Mucosa of gallbladder (tissue), 1 donor: ENCODE data around the gene RBM14. TPM values are rescaled to one million over a fixed set of nuclear protein-coding genes. Genes with fewer than 3 reads are reported as not detected.
"Not testable (repeated sequence)": the region's sequence is repeated elsewhere in the genome, so short reads cannot be mapped to it uniquely, and the experiment has no call there.

ENCODE experiments used
- DNase-seq: peaks from one replicate; pipeline ENCODE4 v3.0.0-alpha.2; 2020; ENCODE audit warnings: low spot score
- total RNA-seq: library from RNA; stranded (reverse); gene quantifications from one replicate; pipeline ENCODE4 v1.2.1, GENCODE V29; 2021
- donor health status: DM: no; HTN: no; CAD: no.

The RBM14 gene
- total RNA-seq, 1 donor from 2014 or later, result 84.5 TPM

DNA sequence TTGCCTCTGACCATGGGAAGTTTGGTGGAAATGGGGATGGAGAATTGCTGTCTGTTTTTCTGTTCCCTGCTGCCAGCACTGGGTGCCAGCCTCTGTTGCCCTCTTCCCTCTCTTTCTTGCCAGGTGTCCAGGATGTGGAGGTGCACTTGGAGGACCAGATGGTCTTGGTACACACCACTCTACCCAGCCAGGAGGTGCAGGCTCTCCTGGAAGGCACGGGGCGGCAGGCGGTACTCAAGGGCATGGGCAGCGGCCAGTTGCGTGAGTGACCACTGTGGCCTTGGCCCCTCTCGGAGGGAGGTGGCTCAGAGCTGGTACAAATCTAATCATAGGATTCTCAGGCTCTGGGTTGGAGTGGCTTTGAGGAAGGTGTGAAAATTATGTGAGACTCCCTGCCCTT, 17.4 kb upstream of the RBM14 start:
- DNase-seq, result no peak

DNA sequence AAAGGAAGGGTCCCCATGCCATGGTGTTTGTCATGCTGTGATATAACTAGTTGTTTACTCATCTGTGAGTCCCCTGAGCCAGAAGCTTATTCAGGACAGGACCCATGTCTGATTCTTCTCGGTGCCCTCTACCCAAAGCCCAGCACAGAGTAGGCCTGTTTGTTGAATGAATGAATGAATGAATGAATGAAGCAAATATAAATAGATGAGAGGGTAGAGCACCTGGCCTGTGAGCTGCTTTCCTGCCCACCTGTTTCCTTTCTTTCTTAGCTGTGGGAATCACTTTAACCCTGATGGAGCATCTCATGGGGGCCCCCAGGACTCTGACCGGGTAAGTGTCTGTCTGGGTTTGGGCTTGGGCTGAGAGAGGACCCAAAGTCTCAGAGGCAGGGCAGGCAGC, 16.2 kb upstream of the RBM14 start:
- no peak for DNase-seq

DNA sequence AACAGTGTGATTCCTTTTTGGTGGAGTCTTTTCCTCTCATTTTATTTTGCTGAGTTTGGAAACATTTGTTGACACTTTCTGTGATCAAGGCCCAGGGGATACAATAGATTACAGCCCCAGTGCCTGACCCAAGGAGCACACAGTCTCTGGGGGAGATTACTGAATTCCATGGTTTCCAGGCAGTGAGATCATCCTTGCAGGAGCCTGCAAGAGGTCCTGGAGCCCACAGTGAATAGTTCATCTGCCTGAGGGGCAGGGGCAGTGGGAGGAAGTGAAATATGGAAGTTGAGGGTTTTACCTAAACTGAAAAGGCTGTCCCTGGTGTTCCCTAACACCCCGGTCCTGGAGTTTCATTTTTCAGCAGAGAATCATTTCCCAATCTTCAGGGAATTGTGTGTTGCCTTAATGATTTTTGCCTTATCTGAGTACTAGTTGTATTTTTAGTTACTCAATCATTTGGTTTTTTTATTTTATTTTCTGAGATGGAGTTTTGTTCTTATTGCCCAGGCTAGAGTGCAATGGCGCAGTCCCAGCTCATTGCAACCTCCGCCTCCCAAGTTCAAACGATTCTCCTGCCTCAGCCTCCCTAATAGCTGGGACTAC, 15.7 kb upstream of the RBM14 start:
- no peak for DNase-seq

DNA sequence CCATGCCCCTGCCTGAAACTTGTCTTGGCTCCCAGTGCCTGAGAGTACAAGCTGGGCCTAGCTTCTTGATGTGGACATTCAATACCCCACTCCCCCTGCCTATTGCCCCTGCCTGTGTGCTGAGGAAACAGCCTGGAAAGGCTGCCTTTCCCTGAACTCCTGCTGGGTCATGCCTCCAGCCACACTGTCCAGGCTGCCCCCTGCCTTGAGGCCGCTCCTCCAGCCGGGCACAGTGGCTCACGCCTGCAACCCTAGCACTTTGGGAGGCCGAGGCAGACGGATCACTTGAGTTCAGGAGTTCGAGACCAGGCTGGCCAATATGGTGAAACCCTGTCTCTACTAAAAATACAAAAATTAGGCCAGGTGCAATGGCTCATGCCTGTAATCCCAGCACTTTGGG, 13.4 kb upstream of the RBM14 start:
- DNase-seq, result no peak

DNA sequence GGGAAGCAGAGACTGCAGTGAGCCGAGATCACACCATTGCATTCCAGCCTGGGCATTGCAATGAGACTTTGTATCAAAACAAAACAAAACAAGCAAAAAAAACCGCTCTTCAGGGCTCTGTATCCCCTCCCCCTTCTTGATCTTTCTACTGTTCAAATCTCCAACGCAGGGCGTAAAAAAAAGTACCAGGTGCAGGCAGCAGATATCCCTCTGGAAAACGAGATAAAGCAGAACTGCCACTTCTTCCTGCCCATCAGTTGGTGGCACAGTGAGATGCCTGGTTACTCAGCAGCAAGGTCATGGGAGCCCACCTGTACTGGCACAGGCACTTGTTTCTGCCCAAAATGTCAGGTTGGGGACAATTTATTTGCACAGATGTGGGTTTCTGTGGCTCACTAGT, 12.3 kb upstream of the RBM14 start:
- DNase-seq, result no peak

DNA sequence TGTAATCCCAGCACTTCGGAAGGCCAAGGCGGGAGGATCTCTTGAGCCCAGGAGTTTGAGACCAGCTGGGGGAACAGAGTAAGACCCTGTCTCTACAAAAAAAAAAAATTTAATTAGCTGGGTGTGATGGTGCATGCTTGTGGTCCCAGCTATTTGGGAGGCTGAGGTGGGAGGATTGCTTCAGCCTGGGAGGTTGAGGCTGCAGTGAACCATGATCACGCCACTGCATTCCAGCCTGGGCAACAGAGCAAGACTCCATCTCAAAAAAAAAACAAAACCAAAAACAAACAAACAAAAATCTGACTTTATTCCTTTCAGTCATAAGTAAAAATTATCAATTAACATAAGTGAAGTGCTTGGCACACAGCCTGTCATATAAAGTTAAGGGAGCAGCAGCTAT, 9.8 kb upstream of the RBM14 start:
- not testable (repeated sequence) for DNase-seq

DNA sequence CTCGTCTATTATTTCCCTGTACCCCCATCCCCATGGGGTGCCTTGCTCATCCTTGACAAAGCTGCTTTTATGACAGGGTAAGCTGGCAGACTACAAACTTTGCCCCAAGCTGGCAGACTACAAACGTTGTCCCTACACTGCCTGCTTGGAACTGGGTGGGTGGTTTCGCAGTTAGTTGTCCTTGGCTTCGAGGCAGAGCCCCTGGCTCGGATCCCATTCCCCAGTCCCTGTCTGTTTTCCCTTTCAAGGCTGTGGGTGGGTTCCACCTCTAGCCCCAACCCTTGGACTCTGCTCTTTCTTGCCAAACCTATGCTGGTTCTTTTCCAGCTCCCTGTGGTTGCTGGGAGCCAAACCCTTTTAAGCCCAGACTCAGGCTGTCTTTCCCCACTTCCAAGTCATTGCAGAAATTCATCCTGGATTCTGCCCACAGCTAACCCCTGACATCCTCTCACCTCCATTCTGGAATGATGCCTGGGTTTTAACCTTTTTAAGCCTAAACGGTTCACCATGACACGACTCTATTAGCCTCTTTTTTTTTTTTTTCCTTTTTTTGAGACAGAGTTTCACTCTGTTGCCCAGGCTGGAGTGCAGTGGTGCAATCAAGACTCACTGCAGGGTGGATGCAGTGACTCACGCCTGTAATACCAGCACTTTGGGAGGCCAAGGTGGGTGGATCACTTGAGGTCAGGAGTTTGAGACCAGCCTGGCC, 9.2 kb upstream of the RBM14 start:
- DNase-seq, result peak; percentile 89

DNA sequence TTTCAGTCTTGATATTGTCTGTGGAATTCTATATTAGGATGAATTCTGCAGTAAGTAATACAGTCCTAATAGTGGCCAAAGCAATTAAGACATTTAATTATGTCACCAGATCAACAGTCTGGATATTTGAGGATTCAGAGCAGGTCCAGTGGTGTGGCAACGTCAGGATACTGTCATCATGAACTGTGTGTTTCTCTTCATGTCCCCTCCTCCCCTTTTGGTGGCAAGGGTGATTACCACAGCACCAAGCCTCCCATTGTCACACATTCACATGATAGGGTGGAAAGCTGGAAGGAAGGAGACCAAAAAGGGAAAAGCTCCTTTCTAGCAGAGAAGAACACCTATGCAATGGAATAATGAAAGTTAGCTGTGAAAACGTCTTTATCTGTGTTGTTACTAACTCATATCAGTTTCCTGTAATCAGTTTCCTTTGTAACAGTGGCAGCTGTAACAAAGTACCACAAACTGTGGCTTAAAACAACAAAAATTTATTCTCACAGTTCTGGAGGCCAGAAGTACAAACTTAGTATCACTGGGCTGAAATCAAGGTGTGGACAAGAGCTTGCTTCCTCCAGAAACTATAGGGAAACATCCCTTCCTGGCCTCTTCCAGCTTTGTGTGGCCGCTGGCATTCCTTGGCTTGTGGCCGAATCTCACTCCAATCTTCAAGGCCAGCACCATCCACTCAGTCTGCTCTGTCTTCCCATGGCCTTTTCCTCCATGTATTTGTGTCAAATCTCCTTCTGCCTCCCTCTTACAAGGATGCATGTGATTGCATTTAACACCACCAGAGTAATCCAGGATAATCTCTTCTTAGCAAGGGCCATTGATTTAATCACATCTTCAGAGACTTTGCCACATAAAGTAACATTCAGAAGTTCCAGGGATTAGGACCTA, 6.5 kb upstream of the RBM14 start:
- no peak for DNase-seq

DNA sequence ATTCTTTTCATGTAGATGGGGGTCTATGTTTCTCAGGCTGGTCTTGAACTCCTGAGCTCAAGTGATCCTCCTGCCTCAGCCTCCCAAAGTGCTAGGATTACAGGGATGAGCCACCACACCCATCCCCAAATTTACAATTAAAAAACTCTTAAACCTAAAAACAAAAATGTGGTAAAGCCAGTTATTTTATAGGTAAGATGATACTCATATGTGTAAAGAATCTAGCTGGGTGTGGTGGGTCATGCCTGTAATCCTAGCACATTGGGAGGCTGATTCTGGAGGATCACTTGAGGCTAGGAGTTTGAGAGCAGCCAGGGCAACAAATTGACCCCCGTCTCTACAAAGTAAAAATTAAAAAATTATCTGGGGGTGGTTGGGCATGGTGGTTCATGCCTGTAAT, 4.0 kb upstream of the RBM14 start:
- DNase-seq, result no peak

DNA sequence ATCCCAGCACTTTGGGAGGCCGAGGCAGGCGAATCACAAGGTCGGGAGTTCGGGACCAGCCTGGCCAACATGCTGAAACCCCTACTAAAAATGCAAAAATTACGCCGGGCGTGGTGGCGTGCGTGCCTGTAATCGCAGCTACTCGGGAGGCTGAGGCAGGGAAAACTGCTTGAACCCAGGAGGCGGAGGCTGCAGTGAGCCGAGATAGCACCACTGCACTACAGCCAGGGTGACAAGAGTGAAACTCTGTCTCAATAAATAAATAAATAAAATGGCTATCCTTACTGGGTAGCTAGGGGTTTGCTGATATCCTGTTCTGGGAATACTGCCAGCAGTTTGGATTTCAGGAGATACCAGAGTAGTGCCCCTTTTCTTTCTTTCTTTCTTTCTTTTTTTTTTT, 2.4 kb upstream of the RBM14 start:
- no peak for DNase-seq

DNA sequence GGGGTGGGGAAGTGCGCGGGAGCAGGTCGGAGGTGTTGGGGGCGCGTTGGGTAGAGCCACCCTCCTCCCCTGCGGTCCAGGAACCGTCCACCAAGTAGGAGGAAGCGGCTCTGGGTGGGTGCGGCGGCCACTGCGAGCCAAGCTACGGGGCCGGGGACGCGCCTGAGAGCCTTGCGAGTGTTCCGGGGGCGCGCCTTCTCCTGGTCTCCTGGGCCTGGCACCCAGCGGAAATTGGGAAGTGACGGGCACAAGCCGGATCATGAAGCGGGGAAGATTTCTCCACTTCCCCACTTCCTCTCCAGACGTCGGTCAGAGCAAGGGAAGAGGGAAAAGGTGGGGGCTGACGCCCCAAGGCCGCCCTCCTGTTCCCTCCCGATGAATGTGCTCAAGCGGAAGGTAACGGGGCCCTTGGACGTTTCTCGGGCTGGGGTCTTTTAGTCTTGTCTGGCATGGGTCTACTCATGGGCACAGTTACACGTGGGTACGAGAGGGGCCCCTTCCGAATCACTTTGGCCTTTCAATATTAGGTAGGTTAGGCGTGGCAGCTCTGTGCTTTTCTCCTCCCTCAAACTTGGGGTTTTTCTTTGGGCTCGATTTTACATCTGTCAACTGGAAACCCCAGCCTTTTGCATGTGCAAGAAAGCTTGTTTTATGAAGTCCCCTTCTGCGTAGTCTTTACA, 865 bp downstream of the RBM14 start:
- DNase-seq, result no peak

DNA sequence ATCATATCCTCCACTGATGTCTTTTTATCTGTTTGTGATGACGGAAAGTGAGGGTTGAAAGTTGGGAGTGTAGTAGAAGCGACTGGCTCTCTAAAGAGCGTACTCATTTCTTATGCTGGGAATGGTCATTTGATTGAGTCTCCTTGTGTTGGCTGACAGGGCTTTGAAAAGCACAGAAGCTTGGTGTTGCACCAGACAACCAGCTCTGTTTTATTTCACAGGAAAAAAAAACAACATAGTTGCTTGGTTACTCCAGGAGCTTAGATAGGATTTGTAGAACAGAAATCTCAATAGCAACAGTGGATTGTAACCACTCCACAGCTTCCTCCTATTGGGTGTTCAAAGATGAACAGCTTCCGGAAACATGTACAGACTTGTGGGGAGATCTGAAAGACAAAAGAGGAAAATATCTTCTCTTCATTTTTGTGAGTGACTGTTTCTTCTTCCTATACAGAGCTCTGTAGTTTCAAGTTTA, 2.7 kb downstream of the RBM14 start:
- DNase-seq, result peak; percentile 14

DNA sequence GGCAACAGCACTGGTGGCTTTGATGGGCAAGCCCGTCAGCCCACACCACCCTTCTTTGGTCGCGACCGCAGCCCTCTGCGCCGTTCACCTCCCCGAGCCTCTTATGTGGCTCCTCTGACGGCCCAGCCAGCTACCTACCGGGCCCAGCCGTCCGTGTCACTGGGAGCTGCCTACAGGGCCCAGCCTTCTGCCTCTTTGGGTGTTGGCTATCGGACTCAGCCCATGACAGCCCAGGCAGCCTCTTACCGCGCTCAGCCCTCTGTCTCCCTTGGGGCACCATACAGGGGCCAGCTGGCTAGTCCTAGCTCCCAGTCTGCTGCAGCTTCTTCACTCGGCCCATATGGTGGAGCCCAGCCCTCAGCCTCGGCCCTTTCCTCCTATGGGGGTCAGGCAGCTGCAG, 8.0 kb downstream of the RBM14 start:
- DNase-seq, result no peak

DNA sequence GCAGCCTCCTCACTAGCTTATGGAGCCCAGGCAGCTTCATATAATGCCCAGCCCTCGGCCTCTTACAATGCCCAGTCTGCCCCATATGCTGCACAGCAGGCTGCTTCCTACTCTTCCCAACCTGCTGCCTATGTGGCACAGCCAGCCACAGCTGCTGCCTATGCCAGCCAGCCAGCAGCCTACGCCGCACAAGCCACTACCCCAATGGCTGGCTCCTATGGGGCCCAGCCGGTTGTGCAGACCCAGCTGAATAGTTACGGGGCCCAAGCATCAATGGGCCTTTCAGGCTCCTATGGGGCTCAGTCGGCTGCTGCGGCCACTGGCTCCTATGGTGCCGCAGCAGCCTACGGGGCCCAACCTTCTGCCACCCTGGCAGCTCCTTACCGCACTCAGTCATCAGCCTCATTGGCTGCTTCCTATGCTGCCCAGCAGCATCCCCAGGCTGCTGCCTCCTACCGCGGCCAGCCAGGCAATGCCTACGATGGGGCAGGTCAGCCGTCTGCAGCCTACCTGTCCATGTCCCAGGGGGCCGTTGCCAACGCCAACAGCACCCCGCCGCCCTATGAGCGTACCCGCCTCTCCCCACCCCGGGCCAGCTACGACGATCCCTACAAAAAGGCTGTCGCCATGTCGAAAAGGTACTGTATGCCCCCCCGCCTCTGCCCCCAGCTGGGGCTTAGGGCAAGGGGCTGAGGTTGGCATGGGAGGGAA, 8.8 kb downstream of the RBM14 start:
- DNase-seq, result no peak

DNA sequence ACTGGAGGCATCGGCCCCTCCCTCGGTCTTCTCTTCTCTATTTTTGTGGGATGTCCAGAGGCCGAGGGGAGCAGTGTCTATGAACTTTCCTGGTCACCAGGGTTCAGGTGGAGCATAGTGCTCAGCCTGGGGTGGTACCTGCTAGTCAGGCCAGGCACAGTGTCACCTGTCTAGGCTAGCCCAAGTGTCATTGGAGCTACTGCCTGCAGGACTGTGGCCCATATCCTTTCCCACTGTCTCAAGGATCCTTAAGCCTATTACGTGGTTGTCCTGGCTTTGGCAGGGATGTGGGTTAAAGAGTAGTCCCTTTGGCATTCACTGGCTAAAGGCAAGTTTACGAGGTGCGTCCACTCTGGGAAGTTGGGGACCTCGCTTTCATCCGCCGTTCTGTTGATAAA, 9.3 kb downstream of the RBM14 start:
- no peak for DNase-seq

DNA sequence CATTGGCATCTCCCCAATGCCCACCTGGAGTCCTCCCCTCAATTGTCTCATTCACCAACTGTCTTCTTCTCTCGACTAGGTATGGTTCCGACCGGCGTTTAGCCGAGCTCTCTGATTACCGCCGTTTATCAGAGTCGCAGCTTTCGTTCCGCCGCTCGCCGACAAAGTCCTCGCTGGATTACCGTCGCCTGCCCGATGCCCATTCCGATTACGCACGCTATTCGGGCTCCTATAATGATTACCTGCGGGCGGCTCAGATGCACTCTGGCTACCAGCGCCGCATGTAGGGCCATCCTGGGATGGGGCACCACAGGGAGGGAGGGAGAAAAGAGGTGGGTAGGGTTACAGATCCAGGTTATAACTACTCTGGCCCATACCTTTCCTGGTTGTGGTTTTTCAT, 10.0 kb downstream of the RBM14 start:
- DNase-seq, result no peak

DNA sequence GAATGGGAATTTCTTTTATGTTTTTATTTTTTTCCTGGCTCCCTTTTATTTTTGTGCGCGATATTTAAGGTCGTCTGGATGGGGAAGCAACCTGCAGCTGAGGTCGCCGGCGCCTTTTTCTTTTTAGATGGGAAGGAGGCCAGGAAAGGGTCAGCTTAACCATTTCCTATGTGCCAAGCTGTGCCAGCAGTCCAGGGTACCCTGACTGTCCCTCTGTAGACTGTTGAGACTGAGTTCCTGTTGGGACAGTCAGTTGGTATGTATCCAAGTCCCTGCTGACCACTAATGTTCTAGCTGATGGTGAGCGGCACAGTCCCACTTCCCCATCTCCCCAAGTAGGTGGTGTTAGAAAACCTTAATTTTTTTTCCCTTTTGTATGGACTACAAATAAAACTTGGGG, 10.5 kb downstream of the RBM14 start:
- DNase-seq, result no peak

DNA sequence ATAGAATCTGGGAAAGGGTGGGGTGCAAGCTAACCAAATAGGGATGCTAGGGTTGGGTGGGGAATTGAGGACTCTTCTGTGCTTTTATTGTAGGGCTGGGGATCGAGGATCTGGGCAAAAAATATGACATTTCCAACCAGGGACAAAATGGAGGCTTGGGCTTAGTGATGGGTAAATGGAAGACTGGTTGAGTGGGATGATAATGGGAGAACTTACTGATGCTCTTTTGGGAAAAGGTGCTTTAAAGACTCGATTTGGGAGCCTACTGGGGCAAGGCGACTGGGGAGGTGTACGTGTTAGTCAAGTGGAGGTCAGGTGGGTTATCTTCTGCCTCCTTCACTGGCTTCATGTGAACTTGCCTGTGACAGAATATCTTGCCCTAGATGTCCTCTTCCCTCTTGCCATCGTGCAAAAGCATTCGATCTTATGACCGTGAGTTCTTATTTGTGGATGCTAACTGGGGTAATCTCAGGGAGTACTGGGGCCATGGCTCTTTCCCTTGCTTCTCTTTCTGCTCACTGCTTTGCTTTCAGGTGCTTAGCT, 11.7 kb downstream of the RBM14 start:
- DNase-seq, result no peak

DNA sequence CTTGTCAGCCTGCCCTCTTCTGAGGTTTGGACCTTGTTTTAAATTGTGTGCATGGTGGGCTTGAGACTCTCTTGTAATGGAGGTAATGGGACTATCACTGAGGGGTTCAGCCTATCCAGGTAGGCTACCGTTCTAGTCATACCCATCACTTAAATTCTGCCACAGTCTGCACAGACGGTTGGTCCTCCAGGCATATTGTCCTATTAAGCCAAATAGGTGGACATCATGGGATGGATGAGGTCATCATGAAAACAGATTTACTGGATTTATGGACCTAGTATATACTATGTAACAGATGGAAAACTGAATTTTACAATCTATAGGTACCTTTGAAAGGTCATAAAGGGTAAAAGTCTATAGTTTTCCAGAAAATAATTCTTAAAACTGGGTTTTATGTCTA, 12.9 kb downstream of the RBM14 start:
- DNase-seq, result no peak

DNA sequence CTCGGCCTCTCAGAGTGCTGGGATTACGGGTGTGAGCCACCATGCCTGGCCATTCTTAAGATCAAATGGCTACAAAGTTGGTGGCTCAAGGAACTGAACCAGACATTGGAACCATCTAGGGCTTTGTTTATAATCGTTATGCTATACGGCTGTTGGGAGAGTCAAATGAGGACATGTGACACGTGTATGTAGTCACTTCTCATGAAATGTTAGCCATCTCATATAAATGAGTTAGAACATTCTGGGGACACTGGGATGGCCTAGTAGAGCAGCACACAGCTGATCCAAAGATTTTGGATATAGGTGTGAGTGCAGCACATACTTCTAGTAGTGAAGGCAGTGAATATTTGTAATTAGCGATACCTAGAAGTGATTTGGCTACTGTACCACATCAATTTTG, 15.5 kb downstream of the RBM14 start:
- DNase-seq, result no peak

DNA sequence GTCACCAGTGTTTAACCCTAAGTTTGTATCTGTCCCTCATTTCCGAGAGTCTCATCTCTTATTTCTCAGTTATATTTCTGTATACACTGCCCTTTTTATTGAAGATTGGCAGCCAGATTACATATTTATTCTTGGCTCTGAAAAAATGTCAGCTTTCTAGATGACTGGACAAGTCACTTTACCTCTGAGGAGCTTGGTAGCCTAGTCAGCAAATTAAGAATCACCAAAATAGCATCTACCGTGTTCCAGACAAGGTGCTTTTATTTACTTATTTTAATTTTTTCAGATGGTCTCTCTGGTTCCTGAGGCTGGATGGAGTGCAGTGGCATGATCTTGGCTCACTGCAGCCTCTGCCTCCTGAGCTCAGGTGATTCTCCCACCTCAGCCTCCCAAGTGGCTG, 16.5 kb downstream of the RBM14 start:
- DNase-seq, result no peak
